Activated B cell treated with CpG ODN at 0.5 μM for 24 hours (primary cell): ENCODE measurements around the gene MCOLN2. TPM values are rescaled to one million over a fixed set of nuclear protein-coding genes. Genes with fewer than 3 reads are reported as not detected.

ENCODE experiments used
- ATAC-seq: fragments of 200-7000 bp; cut with Tn5 transposase; one replicate; pipeline ENCODE4 v1.10.0; 2021; ENCODE audit warnings: low read depth, mild to moderate bottlenecking, moderate library complexity
- CTCF ChIA-PET: fragments of 350-600 bp; sonication (Branson Sonifier 250); formaldehyde crosslinking; loops from one replicate; lab custom pipeline; 2021; ENCODE audit warnings: antibody characterized with exemption; lab: Charles Lee
- POLR2A ChIA-PET: fragments of 350-600 bp; sonication (Branson Sonifier 250); formaldehyde crosslinking; loops from one replicate; lab custom pipeline; 2021; ENCODE audit warnings: antibody characterized with exemption; lab: Charles Lee
- DNase-seq: peaks from one replicate; pipeline ENCODE4 v3.0.0; 2022
- H3K27ac Mint-ChIP-seq: one replicate; pipeline ENCODE4 v1.8.0; 2020; ENCODE audit warnings: mixed read lengths
- H3K27me3 Mint-ChIP-seq: one replicate; pipeline ENCODE4 v1.8.0; 2021; ENCODE audit warnings: mixed read lengths
- H3K36me3 Mint-ChIP-seq: one replicate; pipeline ENCODE4 v1.8.0; 2021; ENCODE audit warnings: low read depth, mixed read lengths
- H3K4me1 Mint-ChIP-seq: one replicate; pipeline ENCODE4 v1.8.0; 2021; ENCODE audit warnings: mixed read lengths
- H3K4me3 Mint-ChIP-seq: one replicate; pipeline ENCODE4 v1.8.0; 2020; ENCODE audit warnings: mild to moderate bottlenecking, mixed read lengths
- H3K9me3 Mint-ChIP-seq: one replicate; pipeline ENCODE4 v1.8.0; 2020; ENCODE audit warnings: mixed read lengths
- CTCF ChIP-seq: fragments of 200-600 bp; IDR thresholded peaks from one replicate; pipeline ENCODE4 v1.8.0; 2022; ENCODE audit warnings: antibody characterized with exemption, mild to moderate bottlenecking
- intact Hi-C: fragments of 100-400 bp; cut with micrococcal nuclease; formaldehyde crosslinking; loops from one replicate; pipeline ENCODE4 v1.15.1; 2024
- total RNA-seq: library from RNA; stranded (reverse); gene quantifications from 2 replicates; pipeline ENCODE4 v1.2.3, GENCODE V29; 2022

Gene MCOLN2
- total RNA-seq, 1 donor from 2014 or later, result 80.2 TPM

GRCh38 chr1:84885469-84885868, 111.4 kb downstream of the MCOLN2 start:
- ChIA-PET POLR2A (no interaction called here), CTCF (no interaction called here)
- DNase-seq (no peak), ATAC-seq (no peak)
- Mint-ChIP-seq H3K4me1 (no peaks in the 10 kb centered on the region), H3K4me3 (no peak overlapping the region), H3K27ac (no peak overlapping the region), H3K27me3 (peaks cover 3% of the 10 kb centered on the region), H3K9me3 (no peaks in the 10 kb centered on the region), H3K36me3 (no peaks in the 10 kb centered on the region)
- TF ChIP-seq CTCF, result no peak
- intact Hi-C loops, result no loop called here

- H3K36me3 Mint-ChIP-seq, result no peaks in the 10 kb centered on the region
- CTCF ChIA-PET, result no interaction called here
- intact Hi-C loops, result no loop called here
- H3K4me1 Mint-ChIP-seq, result no peaks in the 10 kb centered on the region
- no peak overlapping the region for H3K4me3 Mint-ChIP-seq
- H3K27me3 Mint-ChIP-seq, result peaks cover 3% of the 10 kb centered on the region
- POLR2A ChIA-PET, result no interaction called here
- no peak for DNase-seq
- H3K9me3 Mint-ChIP-seq, result no peaks in the 10 kb centered on the region
- ATAC-seq, result no peak
- no peak for TF ChIP-seq CTCF
- no peak overlapping the region for H3K27ac Mint-ChIP-seq
Observed at GRCh38 chr1:84884671-84885389, 112.1 kb downstream of the MCOLN2 start.

- no peaks in the 10 kb centered on the region for H3K4me1 Mint-ChIP-seq
- POLR2A ChIA-PET, result no interaction called here
- no peak for TF ChIP-seq CTCF
Observed at GRCh38 chr1:84883286-84883685, 113.6 kb downstream of the MCOLN2 start.

GRCh38 chr1:84877592-84877991, 119.3 kb downstream of the MCOLN2 start:
- DNase-seq (no peak), ATAC-seq (no peak)
- no peaks in the 10 kb centered on the region for H3K36me3 Mint-ChIP-seq
- intact Hi-C loops, result no loop called here
- no peak overlapping the region for H3K4me3 Mint-ChIP-seq
- no peaks in the 10 kb centered on the region for H3K4me1 Mint-ChIP-seq
- no peak for TF ChIP-seq CTCF
- no peak overlapping the region for H3K27ac Mint-ChIP-seq
- H3K9me3 Mint-ChIP-seq, result no peaks in the 10 kb centered on the region
- ChIA-PET CTCF (no interaction called here), POLR2A (no interaction called here)
- H3K27me3 Mint-ChIP-seq, result peaks cover 19% of the 10 kb centered on the region

More at GRCh38 chr1:84883286-84883685, 113.6 kb downstream of the MCOLN2 start:
- H3K27ac Mint-ChIP-seq, result no peak overlapping the region
- no peak overlapping the region for H3K4me3 Mint-ChIP-seq
- H3K27me3 Mint-ChIP-seq, result peaks cover 7% of the 10 kb centered on the region
- intact Hi-C loops, result no loop called here
- CTCF ChIA-PET, result no interaction called here
- DNase-seq (no peak), ATAC-seq (no peak)
- H3K36me3 Mint-ChIP-seq, result no peaks in the 10 kb centered on the region
- no peaks in the 10 kb centered on the region for H3K9me3 Mint-ChIP-seq

- TF ChIP-seq CTCF, result no peak
- POLR2A ChIA-PET, result no interaction called here
- intact Hi-C loops, result no loop called here
- DNase-seq (no peak), ATAC-seq (no peak)
- CTCF ChIA-PET, result no interaction called here
- Mint-ChIP-seq H3K4me1 (no peaks in the 10 kb centered on the region), H3K27me3 (peaks cover 19% of the 10 kb centered on the region), H3K27ac (no peak overlapping the region), H3K9me3 (no peaks in the 10 kb centered on the region), H3K36me3 (no peaks in the 10 kb centered on the region), H3K4me3 (no peak overlapping the region)
Observed at GRCh38 chr1:84876353-84876752, 120.6 kb downstream of the MCOLN2 start.

Other genes with a start within 250 kb of the MCOLN2 start
- gene LPAR3, start 103.9 kb downstream of the MCOLN2 start, total RNA-seq, result 0.59 and 0.62 TPM in 2 replicates
- gene MCOLN3, start 51.4 kb upstream of the MCOLN2 start, total RNA-seq, result 0.16 TPM in 1 of 2 replicates, not detected in the other
- gene SYDE2, start 203.9 kb upstream of the MCOLN2 start, total RNA-seq, result 0.38 and 0.64 TPM in 2 replicates